Measurements from ENCODE around the gene GPC3. TPM values are rescaled to one million over a fixed set of nuclear protein-coding genes. Genes with fewer than 3 reads are reported as not detected.
A peak's percentile ranks its signal among the peaks of the same experiment; 100 is the strongest.

Gene GPC3
- total RNA-seq, 5 donors from 2014 or later (not counting 1 experiment from before 2014, with no cell fraction given), result 0.72 to 1.5 (median 1.1) TPM

GRCh38 chrX:133681897-133682296, 303.5 kb downstream of the GPC3 start:
- CTCF ChIA-PET, result no interaction called here

GRCh38 chrX:133681421-133681820, 304.0 kb downstream of the GPC3 start:
- no peak overlapping the region for H3K4me3 Mint-ChIP-seq
- Histone ChIP-seq H3K27ac (ENCODE audit: low read length) (no peak overlapping the region), H3K9me3 (no peaks in the 10 kb centered on the region), H3K4me1 (ENCODE audit: control insufficient read depth in 1 of 2, extremely low read depth in 1 of 2, insufficient read depth in 2 of 2, low read length in 2 of 2) (no peaks in the 10 kb centered on the region), H3K4me3 (ENCODE audit: control insufficient read depth in 1 of 2, extremely low read depth in 1 of 2, low read length in 1 of 2) (no peak overlapping the region), H3K27me3 (replicated peaks in 1 of 2; ENCODE audit: control insufficient read depth in 2 of 2, extremely low read depth in 1 of 2, insufficient read depth in 2 of 2, low read length in 1 of 2) (peaks cover 0 to 2% of the 10 kb centered on the region in 2 experiments), H3K36me3 (ENCODE audit: control insufficient read depth in 2 of 2, extremely low read depth in 1 of 2, insufficient read depth in 1 of 2, low read length in 1 of 2) (no peaks in the 10 kb centered on the region)
- no peak overlapping the region for H3K27ac Mint-ChIP-seq
- ATAC-seq (replicated peaks in 1 of 4), result no peak
- 20% methylated on average over 1 of the region's 3 CpGs for WGBS (ENCODE audit: insufficient coverage)
- peaks cover 0 to 43% of the 10 kb centered on the region in 2 donors for H3K27me3 Mint-ChIP-seq
- H3K9me3 Mint-ChIP-seq, result no peaks in the 10 kb centered on the region
- no peaks in the 10 kb centered on the region for H3K36me3 Mint-ChIP-seq
- CTCF ChIA-PET, result no interaction called here
- POLR2A ChIA-PET, result no interaction called here
- H3K4me1 Mint-ChIP-seq, result peaks cover 6 to 10% (median 7%) of the 10 kb centered on the region in 3 donors
- no peak for DNase-seq

More at GRCh38 chrX:133681897-133682296, 303.5 kb downstream of the GPC3 start:
- Mint-ChIP-seq H3K36me3 (no peaks in the 10 kb centered on the region), H3K4me1 (peaks cover 6 to 10% (median 7%) of the 10 kb centered on the region in 3 donors), H3K27me3 (peaks cover 0 to 43% of the 10 kb centered on the region in 2 donors), H3K27ac (no peak overlapping the region), H3K9me3 (no peaks in the 10 kb centered on the region), H3K4me3 (no peak overlapping the region)
- H3K27ac ChIP-seq (ENCODE audit: low read length), result no peak overlapping the region
- no peak for DNase-seq
- no peaks in the 10 kb centered on the region for H3K36me3 ChIP-seq (ENCODE audit: control insufficient read depth in 2 of 2, extremely low read depth in 1 of 2, insufficient read depth in 1 of 2, low read length in 1 of 2)
- no CpG with 5 or more reads among the region's 6 CpGs for WGBS (ENCODE audit: insufficient coverage)
- H3K9me3 ChIP-seq, result no peaks in the 10 kb centered on the region
- no peak for ATAC-seq (replicated peaks in 1 of 4)
- H3K27me3 ChIP-seq (replicated peaks in 1 of 2; ENCODE audit: control insufficient read depth in 2 of 2, extremely low read depth in 1 of 2, insufficient read depth in 2 of 2, low read length in 1 of 2), result peaks cover 0 to 2% of the 10 kb centered on the region in 2 experiments
- no peak overlapping the region for H3K4me3 ChIP-seq (ENCODE audit: control insufficient read depth in 1 of 2, extremely low read depth in 1 of 2, low read length in 1 of 2)
- POLR2A ChIA-PET, result no interaction called here
- H3K4me1 ChIP-seq (ENCODE audit: control insufficient read depth in 1 of 2, extremely low read depth in 1 of 2, insufficient read depth in 2 of 2, low read length in 2 of 2), result no peaks in the 10 kb centered on the region

DNA sequence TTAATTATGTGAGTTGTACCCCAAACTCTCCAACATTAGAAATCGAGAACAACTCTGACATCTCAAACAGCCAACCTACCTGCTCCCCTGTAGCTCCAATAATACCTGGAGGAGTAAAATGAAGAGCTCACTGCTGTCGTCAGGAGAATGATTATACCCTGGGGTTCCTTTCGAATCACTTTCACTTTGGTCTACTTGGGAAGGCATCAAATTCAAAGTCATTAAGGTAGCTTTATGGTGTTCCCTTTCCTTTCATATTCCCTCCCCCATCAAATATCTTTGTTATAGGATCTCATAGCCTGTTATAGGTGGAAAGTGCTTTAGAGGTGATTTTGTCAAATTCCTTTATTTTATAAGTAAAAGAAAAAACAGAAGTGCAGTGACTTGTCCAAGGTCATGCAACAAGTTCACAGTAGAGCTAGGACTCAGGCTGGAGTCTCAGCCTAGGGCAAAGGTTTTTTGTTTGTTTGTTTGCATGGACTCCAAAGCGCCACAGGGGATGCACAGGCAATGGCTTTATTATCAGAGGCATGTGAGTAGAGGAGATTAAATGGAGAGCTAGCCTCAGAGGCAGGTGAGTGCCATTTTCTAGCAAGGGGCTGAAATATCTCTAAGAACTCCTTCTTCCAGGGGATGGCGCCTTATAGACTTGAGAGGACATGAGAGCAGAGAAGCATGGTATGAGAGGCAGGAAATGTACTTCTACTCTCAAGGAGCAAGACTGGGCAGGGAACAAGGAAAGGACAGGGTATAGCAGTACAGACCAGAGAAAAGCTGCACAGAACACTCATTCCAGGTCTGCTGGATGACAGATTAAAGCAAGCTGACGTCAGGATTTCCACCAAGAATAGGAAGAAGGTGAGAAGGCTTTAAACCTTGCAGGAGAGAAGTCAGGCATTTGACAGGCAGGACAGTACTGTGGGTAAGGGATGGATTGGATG, 308.0 kb downstream of the GPC3 start:
- ChIA-PET POLR2A (no interaction called here), CTCF (no interaction called here)
- Histone ChIP-seq H3K27me3 (replicated peaks in 1 of 2; ENCODE audit: control insufficient read depth in 2 of 2, extremely low read depth in 1 of 2, insufficient read depth in 2 of 2, low read length in 1 of 2) (no peaks in the 10 kb centered on the region), H3K9me3 (no peaks in the 10 kb centered on the region), H3K36me3 (ENCODE audit: control insufficient read depth in 2 of 2, extremely low read depth in 1 of 2, insufficient read depth in 1 of 2, low read length in 1 of 2) (no peaks in the 10 kb centered on the region), H3K4me3 (ENCODE audit: control insufficient read depth in 1 of 2, extremely low read depth in 1 of 2, low read length in 1 of 2) (no peak overlapping the region), H3K4me1 (ENCODE audit: control insufficient read depth in 1 of 2, extremely low read depth in 1 of 2, insufficient read depth in 2 of 2, low read length in 2 of 2) (no peaks in the 10 kb centered on the region), H3K27ac (ENCODE audit: low read length) (no peak overlapping the region)
- Mint-ChIP-seq H3K4me3 (no peak overlapping the region), H3K4me1 (peaks cover 6 to 10% (median 7%) of the 10 kb centered on the region in 3 donors), H3K27me3 (peaks cover 0 to 35% of the 10 kb centered on the region in 2 donors), H3K36me3 (no peaks in the 10 kb centered on the region), H3K9me3 (no peaks in the 10 kb centered on the region), H3K27ac (no peak overlapping the region)
- no peak for DNase-seq
- ATAC-seq (replicated peaks in 1 of 4), result no peak
- WGBS (ENCODE audit: insufficient coverage), result no CpG with 5 or more reads among the region's 6 CpGs

- ChIA-PET POLR2A (no interaction called here), CTCF (no interaction called here)
- H3K27me3 ChIP-seq (replicated peaks in 1 of 2; ENCODE audit: control insufficient read depth in 2 of 2, extremely low read depth in 1 of 2, insufficient read depth in 2 of 2, low read length in 1 of 2), result no peaks in the 10 kb centered on the region
- no peak overlapping the region for H3K27ac ChIP-seq (ENCODE audit: low read length)
- ATAC-seq (replicated peaks in 1 of 4) (no peak), DNase-seq (no peak)
- H3K36me3 ChIP-seq (ENCODE audit: control insufficient read depth in 2 of 2, extremely low read depth in 1 of 2, insufficient read depth in 1 of 2, low read length in 1 of 2), result no peaks in the 10 kb centered on the region
- whole genome bisulfite sequencing (ENCODE audit: insufficient coverage), result no CpG with 5 or more reads among the region's 1 CpG
- H3K4me1 ChIP-seq (ENCODE audit: control insufficient read depth in 1 of 2, extremely low read depth in 1 of 2, insufficient read depth in 2 of 2, low read length in 2 of 2), result no peaks in the 10 kb centered on the region
- H3K4me3 Mint-ChIP-seq, result no peak overlapping the region
- no peak overlapping the region for H3K4me3 ChIP-seq (ENCODE audit: control insufficient read depth in 1 of 2, extremely low read depth in 1 of 2, low read length in 1 of 2)
- H3K27ac Mint-ChIP-seq, result no peak overlapping the region
- H3K36me3 Mint-ChIP-seq, result no peaks in the 10 kb centered on the region
- H3K9me3 Mint-ChIP-seq, result no peaks in the 10 kb centered on the region
- H3K4me1 Mint-ChIP-seq, result peaks cover 6 to 10% (median 6%) of the 10 kb centered on the region in 3 donors
- no peaks in the 10 kb centered on the region for H3K9me3 ChIP-seq
- peaks cover 0 to 35% of the 10 kb centered on the region in 2 donors for H3K27me3 Mint-ChIP-seq
These were observed 308.9 kb downstream of the GPC3 start for GRCh38 chrX:133676344-133677122.

GRCh38 chrX:133674726-133675470, 310.5 kb downstream of the GPC3 start:
- no peaks in the 10 kb centered on the region for H3K4me1 ChIP-seq (ENCODE audit: control insufficient read depth in 1 of 2, extremely low read depth in 1 of 2, insufficient read depth in 2 of 2, low read length in 2 of 2)
- no peaks in the 10 kb centered on the region for H3K4me1 Mint-ChIP-seq
- H3K36me3 Mint-ChIP-seq, result no peaks in the 10 kb centered on the region

GRCh38 chrX:133670383-133670782, 315.0 kb downstream of the GPC3 start:
- no peaks in the 10 kb centered on the region for H3K27me3 ChIP-seq (replicated peaks in 1 of 2; ENCODE audit: control insufficient read depth in 2 of 2, extremely low read depth in 1 of 2, insufficient read depth in 2 of 2, low read length in 1 of 2)
- H3K4me3 ChIP-seq (ENCODE audit: control insufficient read depth in 1 of 2, extremely low read depth in 1 of 2, low read length in 1 of 2), result no peak overlapping the region
- Mint-ChIP-seq H3K27ac (no peak overlapping the region), H3K4me1 (no peaks in the 10 kb centered on the region), H3K27me3 (peaks cover 0 to 31% of the 10 kb centered on the region in 2 donors), H3K4me3 (no peak overlapping the region), H3K36me3 (no peaks in the 10 kb centered on the region), H3K9me3 (no peaks in the 10 kb centered on the region)
- H3K9me3 ChIP-seq, result no peaks in the 10 kb centered on the region
- H3K4me1 ChIP-seq (ENCODE audit: control insufficient read depth in 1 of 2, extremely low read depth in 1 of 2, insufficient read depth in 2 of 2, low read length in 2 of 2), result no peaks in the 10 kb centered on the region
- ATAC-seq (replicated peaks in 1 of 4) (no peak), DNase-seq (peak in 1 of 35 experiments; percentile 22)
- ChIA-PET CTCF (interaction anchor here (0.6 kb wide), 3 partner anchors 12 to 1039 kb away, joined by 3 to 4 read pairs (median 3); no protein-coding TSS in a partner anchor), POLR2A (no interaction called here)
- H3K27ac ChIP-seq (ENCODE audit: low read length), result no peak overlapping the region
- H3K36me3 ChIP-seq (ENCODE audit: control insufficient read depth in 2 of 2, extremely low read depth in 1 of 2, insufficient read depth in 1 of 2, low read length in 1 of 2), result no peaks in the 10 kb centered on the region
- no CpG with 5 or more reads among the region's 4 CpGs for WGBS (ENCODE audit: insufficient coverage)

More at GRCh38 chrX:133674726-133675470, 310.5 kb downstream of the GPC3 start:
- no peak overlapping the region for H3K27ac Mint-ChIP-seq
- Histone ChIP-seq H3K9me3 (no peaks in the 10 kb centered on the region), H3K36me3 (ENCODE audit: control insufficient read depth in 2 of 2, extremely low read depth in 1 of 2, insufficient read depth in 1 of 2, low read length in 1 of 2) (no peaks in the 10 kb centered on the region), H3K4me3 (ENCODE audit: control insufficient read depth in 1 of 2, extremely low read depth in 1 of 2, low read length in 1 of 2) (no peak overlapping the region), H3K27me3 (replicated peaks in 1 of 2; ENCODE audit: control insufficient read depth in 2 of 2, extremely low read depth in 1 of 2, insufficient read depth in 2 of 2, low read length in 1 of 2) (no peaks in the 10 kb centered on the region), H3K27ac (ENCODE audit: low read length) (no peak overlapping the region)
- no peak for DNase-seq
- ATAC-seq (replicated peaks in 1 of 4), result no peak
- POLR2A ChIA-PET, result no interaction called here
- H3K4me3 Mint-ChIP-seq, result no peak overlapping the region
- H3K27me3 Mint-ChIP-seq, result peaks cover 0 to 34% of the 10 kb centered on the region in 2 donors
- no CpG with 5 or more reads among the region's 6 CpGs for WGBS (ENCODE audit: insufficient coverage)
- CTCF ChIA-PET, result no interaction called here
- no peaks in the 10 kb centered on the region for H3K9me3 Mint-ChIP-seq
